HCT116 (cell line): Measurements from ENCODE around the gene ITGA7. TPM values are rescaled to one million over a fixed set of nuclear protein-coding genes. Genes with fewer than 3 reads are reported as not detected.

Experiments
- ATAC-seq: fragments of 200-7000 bp; cut with Tn5 transposase; 2 replicates; pipeline ENCODE4 v1.9.1; 2020; ENCODE audit warnings: mild to moderate bottlenecking, moderate library complexity
- BruUV-seq: library from RNA; stranded (reverse); fragments of 400-500 nt; replicated peaks from 2 replicates; lab custom pipeline; 2021; lab: Mats Ljungman, UMichigan
- CTCF ChIA-PET: fragments of 300-600 bp; sonication (Branson Sonifier 250); formaldehyde crosslinking; loops from one replicate; lab custom pipeline; 2021; ENCODE audit warnings: antibody characterized with exemption; lab: Charles Lee
- POLR2A ChIA-PET: fragments of 300-600, 350-600 bp; sonication (Branson Sonifier 250); formaldehyde crosslinking; loops from one replicate; lab custom pipeline; 2021; ENCODE audit warnings: antibody characterized with exemption; lab: Charles Lee
- RAD21 ChIA-PET, 2 experiments: fragments of 300-600 bp; sonication (Branson Sonifier 250); formaldehyde crosslinking; loops; one replicate each; lab custom pipeline; 2023; ENCODE audit warnings: low total read pairs in 2 of 2; ENCODE audit not compliant: uncharacterized antibody in 2 of 2, unreplicated experiment in 2 of 2, low non-redundant PET in 1 of 2; lab: Charles Lee
- DNase-seq: peaks from one replicate; pipeline ENCODE4 v3.0.0-alpha.2; 2010; ENCODE audit warnings: low read depth, low spot score
- H2AFZ ChIP-seq: fragments of 200-600 bp; shearing (Covaris generic), sonication (generic); 2 replicates; pipeline ENCODE4 v1.6.1; 2017; ENCODE audit warnings: low read depth, mixed run types, mixed read lengths, antibody characterized with exemption, low read length; ENCODE audit not compliant: poor library complexity, severe bottlenecking
- H3K27ac ChIP-seq: 2 replicates; pipeline ENCODE4 v1.5.1; 2012; ENCODE audit warnings: low read depth, low read length
- H3K27me3 ChIP-seq: fragments of 200-600 bp; sonication (generic); 2 replicates; pipeline ENCODE4 v1.6.1; 2016; ENCODE audit warnings: mixed run types, low read length, mixed read lengths; ENCODE audit not compliant: insufficient read depth
- H3K36me3 ChIP-seq, 2 experiments: fragments of 200-500 bp in 1 of 2; fragments of 200-600 bp in 1 of 2; sonication (Bioruptor generic) in 1 of 2; sonication (generic) in 1 of 2; 2 replicates each; pipeline versions ENCODE4 v1.5.1 to v1.6.1; 2014 to 2016; ENCODE audit warnings: low read length in 2 of 2, inconsistent platforms in 1 of 2, mixed read lengths in 1 of 2, mixed run types in 1 of 2; ENCODE audit not compliant: insufficient read depth in 2 of 2, control insufficient read depth in 1 of 2
- H3K4me1 ChIP-seq, 2 experiments: fragments of 200-600 bp in 1 of 2; sonication (generic) in 1 of 2; 2 replicates each; pipeline versions ENCODE4 v1.5.1 to v1.6.1; 2012 to 2017; ENCODE audit warnings: low read length in 2 of 2, inconsistent platforms in 1 of 2, mild to moderate bottlenecking in 1 of 2, mixed read lengths in 1 of 2, mixed run types in 1 of 2, moderate library complexity in 1 of 2; ENCODE audit not compliant: insufficient read depth in 2 of 2, control insufficient read depth in 1 of 2
- H3K4me2 ChIP-seq: fragments of 200-600 bp; sonication (generic); 2 replicates; pipeline ENCODE4 v1.6.1; 2017; ENCODE audit warnings: mixed run types, low read length, mixed read lengths
- H3K4me3 ChIP-seq, 2 experiments: fragments of 200-600 bp in 1 of 2; sonication (generic) in 1 of 2; replicated peaks in 1 of 2; 2 replicates each; pipeline ENCODE4 v1.5.1; 2011 to 2016; ENCODE audit warnings: low read length in 2 of 2, control low read depth in 1 of 2, low read depth in 1 of 2, mild to moderate bottlenecking in 1 of 2, mixed read lengths in 1 of 2, mixed run types in 1 of 2
- H3K79me2 ChIP-seq: fragments of 200-600 bp; sonication (generic); 2 replicates; pipeline ENCODE4 v1.6.1; 2017; ENCODE audit warnings: mild to moderate bottlenecking, mixed run types, low read length, moderate library complexity, mixed read lengths; ENCODE audit not compliant: insufficient read depth
- H3K9ac ChIP-seq: fragments of 200-600 bp; sonication (generic); 2 replicates; pipeline ENCODE4 v1.6.1; 2016; ENCODE audit warnings: low read length, mixed read lengths
- H3K9me2 ChIP-seq: fragments of 200-600 bp; sonication (generic), shearing (Covaris generic); 2 replicates; pipeline ENCODE4 v1.6.1; 2017; ENCODE audit warnings: mixed run types, mild to moderate bottlenecking, moderate library complexity; ENCODE audit not compliant: insufficient read depth
- H3K9me3 ChIP-seq, 2 experiments: fragments of 200-500 bp in 1 of 2; fragments of 200-600 bp in 1 of 2; sonication (Bioruptor generic) in 1 of 2; sonication (generic) in 1 of 2; 2 replicates each; pipeline ENCODE4 v1.6.1; 2014 to 2017; ENCODE audit warnings: low read length in 2 of 2, mixed read lengths in 2 of 2, inconsistent platforms in 1 of 2, low read depth in 1 of 2, mild to moderate bottlenecking in 1 of 2, mixed run types in 1 of 2, moderate library complexity in 1 of 2; ENCODE audit not compliant: control insufficient read depth in 1 of 2, insufficient read depth in 1 of 2
- H4K20me1 ChIP-seq: fragments of 200-600 bp; sonication (generic), shearing (Covaris generic); 2 replicates; pipeline ENCODE4 v1.6.1; 2017; ENCODE audit warnings: mixed run types, mild to moderate bottlenecking, moderate library complexity; ENCODE audit not compliant: insufficient read depth
- CBX3 ChIP-seq: IDR thresholded peaks from 2 replicates; pipeline ENCODE4 v1.6.1; 2012; ENCODE audit warnings: low read depth
- CEBPB ChIP-seq: IDR thresholded peaks from 2 replicates; pipeline ENCODE4 v1.6.1; 2012; ENCODE audit warnings: low read depth
- EGR1 ChIP-seq: IDR thresholded peaks from 2 replicates; pipeline ENCODE4 v1.6.1; 2012; ENCODE audit warnings: low read depth
- ELF1 ChIP-seq: IDR thresholded peaks from 2 replicates; pipeline ENCODE4 v1.6.1; 2012; ENCODE audit warnings: low read depth, borderline replicate concordance
- EZH2 ChIP-seq: fragments of 200-600 bp; sonication (generic); IDR thresholded peaks from 2 replicates; pipeline ENCODE4 v1.6.1; 2017; ENCODE audit warnings: antibody characterized with exemption, mixed run types
- EZH2phosphoT487 ChIP-seq: fragments of 200-600 bp; IDR thresholded peaks from 2 replicates; pipeline ENCODE4 v1.6.1; 2018; ENCODE audit warnings: antibody characterized with exemption, borderline replicate concordance
- JUND ChIP-seq: IDR thresholded peaks from 2 replicates; pipeline ENCODE4 v1.6.1; 2012
- POLR2A ChIP-seq: IDR thresholded peaks from 2 replicates; pipeline ENCODE4 v1.7.0; 2011; ENCODE audit warnings: borderline replicate concordance; ENCODE audit not compliant: insufficient read depth, insufficient read length; ENCODE audit errors: extremely low read depth
- POLR2AphosphoS5 ChIP-seq: IDR thresholded peaks from 2 replicates; pipeline ENCODE4 v1.6.1; 2011; ENCODE audit warnings: mild to moderate bottlenecking, low read depth, low read length, moderate library complexity
- SIN3A ChIP-seq: IDR thresholded peaks from 2 replicates; pipeline ENCODE4 v1.6.1; 2012; ENCODE audit warnings: low read depth
- SRF ChIP-seq: IDR thresholded peaks from 2 replicates; pipeline ENCODE4 v1.6.1; 2012; ENCODE audit warnings: low read depth
- TCF7L2 ChIP-seq: IDR thresholded peaks from 2 replicates; pipeline ENCODE4 v1.7.0; 2011; ENCODE audit warnings: borderline replicate concordance, inconsistent platforms; ENCODE audit not compliant: insufficient read depth, insufficient read length; ENCODE audit errors: extremely low read depth
- YY1 ChIP-seq: IDR thresholded peaks from 2 replicates; pipeline ENCODE4 v1.6.1; 2011; ENCODE audit warnings: low read length, low read depth, moderate library complexity, mild to moderate bottlenecking; ENCODE audit not compliant: insufficient replicate concordance; ENCODE audit errors: extremely low read depth
- ZFX ChIP-seq: fragments of 450-650 bp; IDR thresholded peaks from 2 replicates; pipeline ENCODE4 v1.6.1; 2017
- ZNF274 ChIP-seq: fragments of 200-500 bp; sonication (Bioruptor generic); IDR thresholded peaks from 2 replicates; pipeline ENCODE4 v1.6.1; 2014; ENCODE audit warnings: mild to moderate bottlenecking, low read depth, low read length, inconsistent platforms
- intact Hi-C: fragments of 100-400 bp; cut with micrococcal nuclease; formaldehyde crosslinking; loops from 2 replicates; pipeline ENCODE4 v1.10.0; 2022
- total RNA-seq: library from RNA; stranded (reverse); gene quantifications from one replicate; pipeline ENCODE4 v1.2.1, GENCODE V29; 2021; ENCODE audit not compliant: unreplicated experiment
- TF ChIP-seq, protein P1 (sequence below): IDR thresholded peaks from 2 replicates; pipeline ENCODE4 v1.6.1; 2011; ENCODE audit warnings: mild to moderate bottlenecking, low read length, moderate library complexity; ENCODE audit not compliant: insufficient replicate concordance; ENCODE audit errors: extremely low read depth
- TF ChIP-seq, protein P2 (sequence below), 3 experiments: fragments of 200-600 bp in 1 of 3; sonication (generic) in 1 of 3; IDR thresholded peaks in 2 of 3; conservative IDR thresholded peaks in 1 of 3; 2 replicates each; pipeline ENCODE4 v1.5.1; 2012 to 2017; ENCODE audit warnings: low read depth in 2 of 3, low read length in 2 of 3, antibody characterized with exemption in 1 of 3, borderline replicate concordance in 1 of 3, control low read depth in 1 of 3, mild to moderate bottlenecking in 1 of 3, mixed read lengths in 1 of 3, mixed run types in 1 of 3, moderate library complexity in 1 of 3; ENCODE audit not compliant: insufficient read depth in 1 of 3
- TF ChIP-seq, protein P3 (sequence below): IDR thresholded peaks from 2 replicates; pipeline ENCODE4 v1.6.1; 2012; ENCODE audit warnings: low read depth
- TF ChIP-seq, protein P4 (sequence below): IDR thresholded peaks from 2 replicates; pipeline ENCODE4 v1.6.1; 2012

Gene ITGA7
- total RNA-seq, 1 experiment from 2014 or later: 17.8 TPM

- Histone ChIP-seq H3K79me2 (no peaks in the 10 kb centered on the region), H4K20me1 (no peaks in the 10 kb centered on the region), H3K36me3 (no peaks in the 10 kb centered on the region), H3K4me1 (no peaks in the 10 kb centered on the region), H3K9me2 (no peaks in the 10 kb centered on the region), H3K4me3 (no peak overlapping the region), H2AFZ (no peak overlapping the region), H3K27me3 (no peaks in the 10 kb centered on the region), H3K9me3 (no peaks in the 10 kb centered on the region), H3K9ac (no peak overlapping the region), H3K4me2 (no peak overlapping the region), H3K27ac (no peak overlapping the region)
- DNase-seq (no peak), ATAC-seq (no peak)
- POLR2A ChIA-PET: no interaction called here
- no peak for TF ChIP-seq ZFX
- TF ChIP-seq, protein P1, sequence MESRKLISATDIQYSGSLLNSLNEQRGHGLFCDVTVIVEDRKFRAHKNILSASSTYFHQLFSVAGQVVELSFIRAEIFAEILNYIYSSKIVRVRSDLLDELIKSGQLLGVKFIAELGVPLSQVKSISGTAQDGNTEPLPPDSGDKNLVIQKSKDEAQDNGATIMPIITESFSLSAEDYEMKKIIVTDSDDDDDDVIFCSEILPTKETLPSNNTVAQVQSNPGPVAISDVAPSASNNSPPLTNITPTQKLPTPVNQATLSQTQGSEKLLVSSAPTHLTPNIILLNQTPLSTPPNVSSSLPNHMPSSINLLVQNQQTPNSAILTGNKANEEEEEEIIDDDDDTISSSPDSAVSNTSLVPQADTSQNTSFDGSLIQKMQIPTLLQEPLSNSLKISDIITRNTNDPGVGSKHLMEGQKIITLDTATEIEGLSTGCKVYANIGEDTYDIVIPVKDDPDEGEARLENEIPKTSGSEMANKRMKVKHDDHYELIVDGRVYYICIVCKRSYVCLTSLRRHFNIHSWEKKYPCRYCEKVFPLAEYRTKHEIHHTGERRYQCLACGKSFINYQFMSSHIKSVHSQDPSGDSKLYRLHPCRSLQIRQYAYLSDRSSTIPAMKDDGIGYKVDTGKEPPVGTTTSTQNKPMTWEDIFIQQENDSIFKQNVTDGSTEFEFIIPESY: no peak
- no peak for TF ChIP-seq YY1
- no peak for TF ChIP-seq ELF1
- TF ChIP-seq TCF7L2: no peak
- TF ChIP-seq POLR2AphosphoS5: no peak
- TF ChIP-seq, protein P2, sequence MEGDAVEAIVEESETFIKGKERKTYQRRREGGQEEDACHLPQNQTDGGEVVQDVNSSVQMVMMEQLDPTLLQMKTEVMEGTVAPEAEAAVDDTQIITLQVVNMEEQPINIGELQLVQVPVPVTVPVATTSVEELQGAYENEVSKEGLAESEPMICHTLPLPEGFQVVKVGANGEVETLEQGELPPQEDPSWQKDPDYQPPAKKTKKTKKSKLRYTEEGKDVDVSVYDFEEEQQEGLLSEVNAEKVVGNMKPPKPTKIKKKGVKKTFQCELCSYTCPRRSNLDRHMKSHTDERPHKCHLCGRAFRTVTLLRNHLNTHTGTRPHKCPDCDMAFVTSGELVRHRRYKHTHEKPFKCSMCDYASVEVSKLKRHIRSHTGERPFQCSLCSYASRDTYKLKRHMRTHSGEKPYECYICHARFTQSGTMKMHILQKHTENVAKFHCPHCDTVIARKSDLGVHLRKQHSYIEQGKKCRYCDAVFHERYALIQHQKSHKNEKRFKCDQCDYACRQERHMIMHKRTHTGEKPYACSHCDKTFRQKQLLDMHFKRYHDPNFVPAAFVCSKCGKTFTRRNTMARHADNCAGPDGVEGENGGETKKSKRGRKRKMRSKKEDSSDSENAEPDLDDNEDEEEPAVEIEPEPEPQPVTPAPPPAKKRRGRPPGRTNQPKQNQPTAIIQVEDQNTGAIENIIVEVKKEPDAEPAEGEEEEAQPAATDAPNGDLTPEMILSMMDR (IDR thresholded peaks at IDR 0.05 in 2 of 3, conservative IDR thresholded peaks at IDR 0.05 in 1 of 3; ENCODE audit: borderline replicate concordance in 1 of 3, insufficient read depth in 1 of 3, low read depth in 2 of 3, low read length in 2 of 3): no peak
- TF ChIP-seq POLR2A: no peak
- TF ChIP-seq, protein P3, sequence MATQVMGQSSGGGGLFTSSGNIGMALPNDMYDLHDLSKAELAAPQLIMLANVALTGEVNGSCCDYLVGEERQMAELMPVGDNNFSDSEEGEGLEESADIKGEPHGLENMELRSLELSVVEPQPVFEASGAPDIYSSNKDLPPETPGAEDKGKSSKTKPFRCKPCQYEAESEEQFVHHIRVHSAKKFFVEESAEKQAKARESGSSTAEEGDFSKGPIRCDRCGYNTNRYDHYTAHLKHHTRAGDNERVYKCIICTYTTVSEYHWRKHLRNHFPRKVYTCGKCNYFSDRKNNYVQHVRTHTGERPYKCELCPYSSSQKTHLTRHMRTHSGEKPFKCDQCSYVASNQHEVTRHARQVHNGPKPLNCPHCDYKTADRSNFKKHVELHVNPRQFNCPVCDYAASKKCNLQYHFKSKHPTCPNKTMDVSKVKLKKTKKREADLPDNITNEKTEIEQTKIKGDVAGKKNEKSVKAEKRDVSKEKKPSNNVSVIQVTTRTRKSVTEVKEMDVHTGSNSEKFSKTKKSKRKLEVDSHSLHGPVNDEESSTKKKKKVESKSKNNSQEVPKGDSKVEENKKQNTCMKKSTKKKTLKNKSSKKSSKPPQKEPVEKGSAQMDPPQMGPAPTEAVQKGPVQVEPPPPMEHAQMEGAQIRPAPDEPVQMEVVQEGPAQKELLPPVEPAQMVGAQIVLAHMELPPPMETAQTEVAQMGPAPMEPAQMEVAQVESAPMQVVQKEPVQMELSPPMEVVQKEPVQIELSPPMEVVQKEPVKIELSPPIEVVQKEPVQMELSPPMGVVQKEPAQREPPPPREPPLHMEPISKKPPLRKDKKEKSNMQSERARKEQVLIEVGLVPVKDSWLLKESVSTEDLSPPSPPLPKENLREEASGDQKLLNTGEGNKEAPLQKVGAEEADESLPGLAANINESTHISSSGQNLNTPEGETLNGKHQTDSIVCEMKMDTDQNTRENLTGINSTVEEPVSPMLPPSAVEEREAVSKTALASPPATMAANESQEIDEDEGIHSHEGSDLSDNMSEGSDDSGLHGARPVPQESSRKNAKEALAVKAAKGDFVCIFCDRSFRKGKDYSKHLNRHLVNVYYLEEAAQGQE: no peak
- no peak for TF ChIP-seq CEBPB
- no peak for TF ChIP-seq ZNF274
- TF ChIP-seq JUND: no peak
- TF ChIP-seq EZH2phosphoT487: no peak
- no peak for TF ChIP-seq EZH2
- TF ChIP-seq, protein P4, sequence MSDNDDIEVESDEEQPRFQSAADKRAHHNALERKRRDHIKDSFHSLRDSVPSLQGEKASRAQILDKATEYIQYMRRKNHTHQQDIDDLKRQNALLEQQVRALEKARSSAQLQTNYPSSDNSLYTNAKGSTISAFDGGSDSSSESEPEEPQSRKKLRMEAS: no peak
- TF ChIP-seq CBX3: no peak
- TF ChIP-seq SRF: no peak
- no peak for TF ChIP-seq SIN3A
- no peak for TF ChIP-seq EGR1
- BruUV-seq: no TSS peak
- intact Hi-C loops: no loop called here
- RAD21 ChIA-PET: no interaction called here
- CTCF ChIA-PET: no interaction called here
These were observed 13.1 kb downstream of the ITGA7 start for GRCh38 chr12:55694651-55695050.
